Mesenchymal stem cell (in vitro differentiated cells and primary cell): ENCODE results near the gene ARSG.
A peak's percentile ranks its signal among the peaks of the same experiment; 100 is the strongest.

ENCODE experiments used
- DNase-seq: peaks from one replicate; pipeline ENCODE4 v3.0.0-alpha.2; 2013
- H2AFZ ChIP-seq: one replicate; pipeline ENCODE4 v1.6.1; 2013; ENCODE audit warnings: low read depth, mild to moderate bottlenecking, control low read depth, inconsistent platforms, low read length, moderate library complexity
- H2AK5ac ChIP-seq: 2 replicates; pipeline ENCODE4 v1.6.1; 2013; ENCODE audit warnings: low read length, moderate library complexity, mild to moderate bottlenecking, inconsistent platforms; ENCODE audit not compliant: severe bottlenecking
- H2BK120ac ChIP-seq: one replicate; pipeline ENCODE4 v1.6.1; 2013; ENCODE audit warnings: low read depth, mild to moderate bottlenecking, inconsistent platforms, low read length, moderate library complexity
- H2BK12ac ChIP-seq, 2 experiments: one replicate each; pipeline ENCODE4 v1.6.1; 2013; ENCODE audit warnings: inconsistent platforms in 2 of 2, low read length in 2 of 2, mild to moderate bottlenecking in 2 of 2, moderate library complexity in 2 of 2, control low read depth in 1 of 2
- H2BK15ac ChIP-seq: one replicate; pipeline ENCODE4 v1.6.1; 2013; ENCODE audit warnings: mild to moderate bottlenecking, low read depth, inconsistent platforms; ENCODE audit not compliant: poor library complexity, severe bottlenecking
- H2BK5ac ChIP-seq: 2 replicates; pipeline ENCODE4 v1.6.1; 2013; ENCODE audit warnings: low read depth, mild to moderate bottlenecking, low read length, control low read depth, inconsistent platforms; ENCODE audit not compliant: poor library complexity, severe bottlenecking
- H3K14ac ChIP-seq, 2 experiments: one replicate each; pipeline ENCODE4 v1.6.1; 2013; ENCODE audit warnings: inconsistent platforms in 2 of 2, low read length in 2 of 2, control low read depth in 1 of 2, mild to moderate bottlenecking in 1 of 2, moderate library complexity in 1 of 2
- H3K18ac ChIP-seq, 2 experiments: one replicate each; pipeline ENCODE4 v1.6.1; 2013; ENCODE audit warnings: inconsistent platforms in 2 of 2, low read length in 2 of 2, control low read depth in 1 of 2, low read depth in 1 of 2, mild to moderate bottlenecking in 1 of 2
- H3K23ac ChIP-seq, 2 experiments: one replicate each; pipeline ENCODE4 v1.6.1; 2013; ENCODE audit warnings: inconsistent platforms in 2 of 2, low read length in 2 of 2, mild to moderate bottlenecking in 2 of 2, moderate library complexity in 2 of 2, control low read depth in 1 of 2
- H3K27ac ChIP-seq: 2 replicates; pipeline ENCODE4 v1.5.1; 2013; ENCODE audit warnings: mild to moderate bottlenecking, moderate library complexity, low read length, control low read depth, inconsistent platforms; ENCODE audit not compliant: poor library complexity, severe bottlenecking
- H3K27me3 ChIP-seq, 2 experiments: 2 replicates each; pipeline versions ENCODE4 v1.6.1 to v1.7.0; 2013; ENCODE audit warnings: low read length in 2 of 2, mild to moderate bottlenecking in 2 of 2, moderate library complexity in 2 of 2, control low read depth in 1 of 2, inconsistent platforms in 1 of 2; ENCODE audit not compliant: control insufficient read depth in 1 of 2, insufficient read depth in 1 of 2
- H3K36me3 ChIP-seq, 2 experiments: 2 replicates each; pipeline versions ENCODE4 v1.6.1 to v1.7.0; 2013; ENCODE audit warnings: low read length in 2 of 2, control low read depth in 1 of 2, inconsistent platforms in 1 of 2, low read depth in 1 of 2, mild to moderate bottlenecking in 1 of 2; ENCODE audit not compliant: insufficient read depth in 2 of 2, control insufficient read depth in 1 of 2
- H3K4ac ChIP-seq, 2 experiments: one replicate each; pipeline ENCODE4 v1.6.1; 2013; ENCODE audit warnings: inconsistent platforms in 2 of 2, low read length in 2 of 2, mild to moderate bottlenecking in 2 of 2, moderate library complexity in 2 of 2, control low read depth in 1 of 2, low read depth in 1 of 2
- H3K4me1 ChIP-seq: 2 replicates; pipeline ENCODE4 v1.6.1; 2013; ENCODE audit warnings: low read depth, low read length, control low read depth; ENCODE audit not compliant: control insufficient read depth, insufficient read depth
- H3K4me2 ChIP-seq: 2 replicates; pipeline ENCODE4 v1.6.1; 2013; ENCODE audit warnings: low read length, mild to moderate bottlenecking, inconsistent platforms; ENCODE audit not compliant: poor library complexity, severe bottlenecking
- H3K4me3 ChIP-seq, 2 experiments: 2 replicates each; pipeline versions ENCODE4 v1.5.1 to v1.7.0; 2013; ENCODE audit warnings: low read length in 2 of 2, mild to moderate bottlenecking in 2 of 2, control low read depth in 1 of 2, low read depth in 1 of 2; ENCODE audit not compliant: insufficient read depth in 1 of 2
- H3K79me1 ChIP-seq: replicated peaks from 2 replicates; pipeline ENCODE4 v1.6.1; 2013; ENCODE audit warnings: mild to moderate bottlenecking, control low read depth, low read length, inconsistent platforms; ENCODE audit not compliant: poor library complexity, severe bottlenecking
- H3K9ac ChIP-seq: 2 replicates; pipeline ENCODE4 v1.7.0; 2013; ENCODE audit warnings: mild to moderate bottlenecking, low read length, moderate library complexity
- H3K9me3 ChIP-seq: 2 replicates; pipeline ENCODE4 v1.7.0; 2013; ENCODE audit warnings: mild to moderate bottlenecking, low read length; ENCODE audit not compliant: control insufficient read depth
- H4K8ac ChIP-seq: one replicate; pipeline ENCODE4 v1.6.1; 2013; ENCODE audit warnings: inconsistent platforms, mild to moderate bottlenecking, low read length, moderate library complexity
- H4K91ac ChIP-seq: one replicate; pipeline ENCODE4 v1.6.1; 2013; ENCODE audit warnings: mild to moderate bottlenecking, low read length, inconsistent platforms
- WGBS: methylation state at CpG from one replicate; pipeline ENCODE4 v1.1.7; 2013; ENCODE audit warnings: mixed read lengths; 5-methylcytosine and 5-hydroxymethylcytosine counted together

ARSG gene

DNA sequence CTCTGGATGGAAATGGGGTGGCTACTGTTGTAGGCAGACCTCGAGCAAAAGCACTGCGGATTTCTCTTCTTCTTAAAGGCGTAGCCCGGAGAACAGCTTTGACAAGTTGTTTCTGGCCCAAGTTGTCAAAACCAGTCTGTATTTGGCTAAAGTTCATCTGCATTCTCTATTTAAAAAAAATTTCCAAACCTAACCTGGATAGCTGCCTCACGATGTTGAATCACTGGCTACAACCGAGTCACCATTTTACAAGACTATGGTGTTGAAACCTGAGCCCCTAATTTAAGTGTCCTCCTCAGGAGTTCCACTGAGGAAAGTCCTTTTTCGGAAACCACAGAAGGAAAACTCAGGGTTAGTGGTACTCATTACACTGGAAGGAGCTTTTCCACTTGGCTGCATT is 1.8 kb upstream of the ARSG start:
- Histone ChIP-seq H3K9me3 (no peaks in the 10 kb centered on the region), H3K36me3 (no peaks in the 10 kb centered on the region), H2BK120ac (no peak overlapping the region), H2AFZ (no peak overlapping the region), H3K79me1 (no peaks in the 10 kb centered on the region), H3K9ac (peak overlapping the region; percentile 77), H3K14ac (no peak overlapping the region), H2AK5ac (no peak overlapping the region), H3K27ac (no peak overlapping the region), H3K4me3 (no peak overlapping the region), H3K4ac (no peak overlapping the region), H2BK5ac (no peak overlapping the region), H3K4me2 (no peak overlapping the region), H3K18ac (peak overlapping the region in 1 of 2 experiments; percentile 77), H2BK12ac (no peak overlapping the region), H3K27me3 (peaks cover 29 to 37% of the 10 kb centered on the region in 2 experiments), H3K4me1 (peaks cover 12% of the 10 kb centered on the region), H3K23ac (no peak overlapping the region), H2BK15ac (no peak overlapping the region), H4K91ac (no peak overlapping the region), H4K8ac (no peak overlapping the region)
- DNase-seq: peak; percentile 26
- WGBS: 93% methylated on average over 7 of the region's 7 CpGs

DNA sequence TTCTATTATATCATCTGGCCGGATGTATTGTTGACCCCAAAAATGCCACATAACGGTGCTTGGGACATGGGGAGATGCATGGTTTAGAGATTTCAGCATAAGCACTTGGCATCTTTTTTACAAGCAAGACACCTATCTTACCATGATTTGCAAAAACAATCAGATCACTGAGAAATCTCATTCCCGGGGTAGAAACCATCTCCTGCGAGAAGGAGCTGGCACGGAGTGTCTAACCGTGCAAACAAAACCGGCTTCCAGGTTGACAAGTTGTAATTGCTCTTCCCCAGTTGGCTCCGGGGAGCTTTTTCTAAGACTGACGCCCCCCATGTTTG is 1.4 kb upstream of the ARSG start:
- peaks cover 12% of the 10 kb centered on the region for H3K4me1 ChIP-seq
- no peak overlapping the region for H3K14ac ChIP-seq
- H3K4me2 ChIP-seq: peak overlapping the region; percentile 100
- peak overlapping the region in 1 of 2 experiments; percentile 77 for H3K18ac ChIP-seq
- peak overlapping the region in 1 of 2 experiments; percentile 68 for H3K4me3 ChIP-seq
- peak overlapping the region; percentile 24 to 28 for H2BK12ac ChIP-seq
- H3K9me3 ChIP-seq: no peaks in the 10 kb centered on the region
- H3K27me3 ChIP-seq: peaks cover 29 to 42% of the 10 kb centered on the region in 2 experiments
- H2AFZ ChIP-seq: no peak overlapping the region
- peak; percentile 22 for DNase-seq
- H3K4ac ChIP-seq: no peak overlapping the region
- WGBS: 33% methylated on average over 7 of the region's 9 CpGs
- H3K23ac ChIP-seq: no peak overlapping the region
- no peak overlapping the region for H4K91ac ChIP-seq
- no peak overlapping the region for H2BK15ac ChIP-seq
- no peak overlapping the region for H3K27ac ChIP-seq
- H3K9ac ChIP-seq: peak overlapping the region; percentile 77
- H2AK5ac ChIP-seq: no peak overlapping the region
- no peak overlapping the region for H2BK5ac ChIP-seq
- no peaks in the 10 kb centered on the region for H3K36me3 ChIP-seq
- H3K79me1 ChIP-seq: no peaks in the 10 kb centered on the region
- no peak overlapping the region for H2BK120ac ChIP-seq
- no peak overlapping the region for H4K8ac ChIP-seq

- Histone ChIP-seq H2BK15ac (peak overlapping the region; percentile 17), H3K27ac (no peak overlapping the region), H3K4me3 (peak overlapping the region; percentile 53 to 68), H3K27me3 (peaks cover 29 to 44% of the 10 kb centered on the region in 2 experiments), H2BK5ac (no peak overlapping the region), H3K36me3 (no peaks in the 10 kb centered on the region), H3K4me1 (peaks cover 12% of the 10 kb centered on the region), H3K9ac (peak overlapping the region; percentile 77), H2BK120ac (no peak overlapping the region), H3K18ac (peak overlapping the region; percentile 77 to 82), H3K9me3 (no peaks in the 10 kb centered on the region), H3K4me2 (peak overlapping the region; percentile 100), H3K14ac (peak overlapping the region in 1 of 2 experiments; percentile 79), H2AK5ac (no peak overlapping the region), H4K8ac (no peak overlapping the region), H2AFZ (peak overlapping the region; percentile 37), H2BK12ac (peak overlapping the region; percentile 34 to 56), H4K91ac (peak overlapping the region; percentile 56), H3K23ac (peak overlapping the region in 1 of 2 experiments; percentile 35), H3K4ac (peak overlapping the region; percentile 24 to 54), H3K79me1 (no peaks in the 10 kb centered on the region)
- 1% methylated on average over 49 of the region's 50 CpGs for WGBS
- DNase-seq: peak; percentile 36
These were observed 884 bp upstream of the ARSG start for GRCh38 chr17:68290268-68290954.

DNA sequence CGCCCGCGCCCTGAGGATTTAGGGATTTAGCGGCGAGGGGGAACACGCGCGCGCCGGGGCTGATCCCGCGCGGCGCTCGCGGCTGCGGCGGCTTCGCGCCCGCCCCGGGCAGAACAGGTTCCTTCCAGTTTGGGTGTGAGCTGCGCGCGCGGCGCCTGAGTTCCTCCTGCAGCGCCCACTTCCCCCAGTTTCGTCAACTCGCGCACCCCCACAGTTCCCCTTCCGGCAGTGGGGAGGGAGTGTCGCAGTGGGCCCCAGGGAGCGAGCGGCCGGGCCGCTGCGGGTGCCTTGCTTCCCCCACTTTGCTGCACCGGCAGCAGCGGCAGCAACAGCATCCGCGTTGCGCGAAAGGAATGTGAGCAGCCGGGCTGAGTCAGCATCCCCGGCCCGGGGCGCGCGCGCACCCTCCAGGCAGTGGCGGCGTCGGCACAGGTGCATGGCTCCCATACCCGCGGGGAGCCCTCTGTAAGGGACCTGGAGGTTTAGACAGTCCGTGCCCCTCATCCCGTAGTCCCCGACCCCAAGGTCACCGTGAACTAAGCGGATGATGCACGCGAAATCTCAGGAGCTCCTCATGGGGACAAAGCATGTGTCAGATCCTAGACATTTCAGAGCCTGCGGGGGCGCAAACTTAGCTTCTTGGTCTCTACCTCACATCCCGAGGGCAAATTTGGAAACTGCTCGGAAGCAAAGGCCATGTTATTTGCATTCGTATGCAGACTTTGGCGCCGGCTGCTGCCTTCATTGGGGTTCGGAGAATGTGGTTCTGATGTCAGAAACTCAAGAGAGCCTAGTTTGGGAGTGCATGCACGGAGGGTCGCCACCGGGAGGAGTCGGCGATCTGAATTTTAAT is 767 bp downstream of the ARSG start:
- peak overlapping the region; percentile 76 to 82 for H3K4me3 ChIP-seq
- peak overlapping the region; percentile 91 for H4K8ac ChIP-seq
- no peak overlapping the region for H3K27ac ChIP-seq
- peak overlapping the region; percentile 77 for H3K9ac ChIP-seq
- H2BK15ac ChIP-seq: peak overlapping the region; percentile 81
- no peak overlapping the region for H3K23ac ChIP-seq
- H3K4ac ChIP-seq: peak overlapping the region; percentile 34 to 93
- H3K14ac ChIP-seq: peak overlapping the region in 1 of 2 experiments; percentile 68
- peak overlapping the region; percentile 92 for H4K91ac ChIP-seq
- DNase-seq: peak; percentile 85
- no peaks in the 10 kb centered on the region for H3K79me1 ChIP-seq
- peaks cover 12% of the 10 kb centered on the region for H3K4me1 ChIP-seq
- peak overlapping the region; percentile 32 for H2AFZ ChIP-seq
- peak overlapping the region; percentile 100 for H3K4me2 ChIP-seq
- peak overlapping the region; percentile 81 to 86 for H3K18ac ChIP-seq
- WGBS: 2% methylated on average over 56 of the region's 76 CpGs
- no peaks in the 10 kb centered on the region for H3K9me3 ChIP-seq
- H2BK120ac ChIP-seq: peak overlapping the region; percentile 96
- H3K27me3 ChIP-seq: peaks cover 29 to 55% of the 10 kb centered on the region in 2 experiments
- no peaks in the 10 kb centered on the region for H3K36me3 ChIP-seq
- peak overlapping the region in 1 of 2 experiments; percentile 30 for H2BK12ac ChIP-seq
- H2BK5ac ChIP-seq: no peak overlapping the region
- no peak overlapping the region for H2AK5ac ChIP-seq
